ENCODE measurements around the gene LNX2. TPM values are rescaled to one million over a fixed set of nuclear protein-coding genes. Genes with fewer than 3 reads are reported as not detected.

Gene LNX2
- total and polyA plus RNA-seq, 2 donors from 2014 or later, result 5.6 to 13.8 TPM

- intact Hi-C loops (cut with DNase I), result no loop called here
- Histone ChIP-seq H3K4me1 (ENCODE audit: control insufficient read depth in 2 of 3, insufficient read depth in 2 of 3, low read depth in 1 of 3, low read length in 3 of 3) (peaks cover 0 to 15% (median 4%) of the 10 kb centered on the region in 3 donors), H3K27me3 (ENCODE audit: control insufficient read depth, insufficient read depth, low read length) (no peaks in the 10 kb centered on the region), H3K9me3 (ENCODE audit: control insufficient read depth in 2 of 3, insufficient read depth in 1 of 3, low read length in 3 of 3) (no peaks in the 10 kb centered on the region), H3K36me3 (ENCODE audit: control insufficient read depth in 2 of 3, insufficient read depth in 3 of 3, low read length in 3 of 3) (no peaks in the 10 kb centered on the region), H3K4me3 (ENCODE audit: low read length in 3 of 3) (no peak overlapping the region), H3K9ac (ENCODE audit: low read length in 3 of 3) (no peak overlapping the region), H3K27ac (ENCODE audit: low read depth in 2 of 2, low read length in 2 of 2) (no peak overlapping the region)
- FAIRE-seq (no peak), DNase-seq (no peak)
- TF ChIP-seq CTCF (IDR thresholded peaks at IDR 0.05; ENCODE audit: borderline replicate concordance, extremely low read depth, insufficient read depth), result no peak
Observed at GRCh38 chr13:27634231-27634630, 13.9 kb upstream of the LNX2 start.

GRCh38 chr13:27632648-27633047 is 12.3 kb upstream of the LNX2 start:
- no peak for TF ChIP-seq CTCF (IDR thresholded peaks at IDR 0.05; ENCODE audit: borderline replicate concordance, extremely low read depth, insufficient read depth)
- intact Hi-C loops (cut with DNase I), result no loop called here

GRCh38 chr13:27632214-27632613 is 11.9 kb upstream of the LNX2 start:
- Histone ChIP-seq H3K27ac (ENCODE audit: low read depth in 2 of 2, low read length in 2 of 2) (no peak overlapping the region), H3K4me3 (ENCODE audit: low read length in 3 of 3) (no peak overlapping the region), H3K9ac (ENCODE audit: low read length in 3 of 3) (no peak overlapping the region), H3K27me3 (ENCODE audit: control insufficient read depth, insufficient read depth, low read length) (no peaks in the 10 kb centered on the region), H3K36me3 (ENCODE audit: control insufficient read depth in 2 of 3, insufficient read depth in 3 of 3, low read length in 3 of 3) (no peaks in the 10 kb centered on the region), H3K9me3 (ENCODE audit: control insufficient read depth in 2 of 3, insufficient read depth in 1 of 3, low read length in 3 of 3) (no peaks in the 10 kb centered on the region), H3K4me1 (ENCODE audit: control insufficient read depth in 2 of 3, insufficient read depth in 2 of 3, low read depth in 1 of 3, low read length in 3 of 3) (peaks cover 0 to 10% (median 4%) of the 10 kb centered on the region in 3 donors)
- intact Hi-C loops (cut with DNase I), result no loop called here
- DNase-seq (no peak), FAIRE-seq (no peak)
- TF ChIP-seq CTCF (IDR thresholded peaks at IDR 0.05; ENCODE audit: borderline replicate concordance, extremely low read depth, insufficient read depth), result no peak

More at GRCh38 chr13:27632648-27633047, 12.3 kb upstream of the LNX2 start:
- no peaks in the 10 kb centered on the region for H3K27me3 ChIP-seq (ENCODE audit: control insufficient read depth, insufficient read depth, low read length)
- no peaks in the 10 kb centered on the region for H3K36me3 ChIP-seq (ENCODE audit: control insufficient read depth in 2 of 3, insufficient read depth in 3 of 3, low read length in 3 of 3)
- no peaks in the 10 kb centered on the region for H3K9me3 ChIP-seq (ENCODE audit: control insufficient read depth in 2 of 3, insufficient read depth in 1 of 3, low read length in 3 of 3)
- no peak for FAIRE-seq
- DNase-seq, result no peak
- peaks cover 0 to 11% (median 4%) of the 10 kb centered on the region in 3 donors for H3K4me1 ChIP-seq (ENCODE audit: control insufficient read depth in 2 of 3, insufficient read depth in 2 of 3, low read depth in 1 of 3, low read length in 3 of 3)
- no peak overlapping the region for H3K4me3 ChIP-seq (ENCODE audit: low read length in 3 of 3)
- H3K9ac ChIP-seq (ENCODE audit: low read length in 3 of 3), result no peak overlapping the region
- no peak overlapping the region for H3K27ac ChIP-seq (ENCODE audit: low read depth in 2 of 2, low read length in 2 of 2)

- TF ChIP-seq CTCF (IDR thresholded peaks at IDR 0.05; ENCODE audit: borderline replicate concordance, extremely low read depth, insufficient read depth), result no peak
- no peak overlapping the region for H3K4me3 ChIP-seq (ENCODE audit: low read length in 3 of 3)
- H3K27me3 ChIP-seq (ENCODE audit: control insufficient read depth, insufficient read depth, low read length), result no peaks in the 10 kb centered on the region
- H3K4me1 ChIP-seq (ENCODE audit: control insufficient read depth in 2 of 3, insufficient read depth in 2 of 3, low read depth in 1 of 3, low read length in 3 of 3), result peaks cover 0 to 5% (median 4%) of the 10 kb centered on the region in 3 donors
- DNase-seq (no peak), FAIRE-seq (no peak)
- no peaks in the 10 kb centered on the region for H3K9me3 ChIP-seq (ENCODE audit: control insufficient read depth in 2 of 3, insufficient read depth in 1 of 3, low read length in 3 of 3)
- no peak overlapping the region for H3K27ac ChIP-seq (ENCODE audit: low read depth in 2 of 2, low read length in 2 of 2)
- H3K9ac ChIP-seq (ENCODE audit: low read length in 3 of 3), result no peak overlapping the region
- no peaks in the 10 kb centered on the region for H3K36me3 ChIP-seq (ENCODE audit: control insufficient read depth in 2 of 3, insufficient read depth in 3 of 3, low read length in 3 of 3)
- intact Hi-C loops (cut with DNase I), result no loop called here
Observed at GRCh38 chr13:27631665-27632064, 11.3 kb upstream of the LNX2 start.

All from kidney (tissue), 14 donors.